CD4-positive, alpha-beta T cell treated with Interleukin-21 for 1 hour (primary cell): ENCODE results near the gene DBF4.
A peak's percentile ranks its signal among the peaks of the same experiment; 100 is the strongest.
"Not testable (repeated sequence)": the region's sequence is repeated elsewhere in the genome, so short reads cannot be mapped to it uniquely, and the experiment has no call there.

Experiments used
- DNase-seq: peaks from one replicate; pipeline ENCODE4 v3.0.0-alpha.2; 2020

DBF4 gene

GRCh38 chr7:87876040-87876868 is at the start of gene DBF4, which contains the start of gene SLC25A40:
Gene DBF4 (plus strand): TSS chr7:87876493. CDS start chr7:87876733, 240 bp downstream.
Gene SLC25A40 (minus strand): TSS chr7:87876360. CDS start chr7:87858727, 17,633 bp downstream.
- peak; percentile 93 for DNase-seq

DNA sequence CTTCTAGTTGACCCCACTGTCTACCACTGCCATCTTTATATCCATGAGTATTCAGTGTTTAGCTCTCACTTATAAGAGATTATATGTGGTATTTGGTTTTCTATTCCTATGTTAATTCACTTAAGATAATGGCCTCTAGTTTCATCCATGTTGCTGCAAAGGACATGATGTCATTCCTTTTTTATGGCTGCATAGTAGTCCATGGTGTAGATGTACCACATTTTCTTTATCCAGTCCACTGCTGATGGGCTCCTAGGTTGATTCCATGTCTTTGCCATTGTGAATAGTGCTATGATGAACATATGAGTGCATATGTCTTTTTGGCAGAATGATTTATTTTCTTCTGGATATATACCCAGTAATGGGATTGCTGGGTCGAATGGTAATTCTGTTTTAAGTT is 47.9 kb upstream of the DBF4 start:
- DNase-seq = not testable (repeated sequence)

DNA sequence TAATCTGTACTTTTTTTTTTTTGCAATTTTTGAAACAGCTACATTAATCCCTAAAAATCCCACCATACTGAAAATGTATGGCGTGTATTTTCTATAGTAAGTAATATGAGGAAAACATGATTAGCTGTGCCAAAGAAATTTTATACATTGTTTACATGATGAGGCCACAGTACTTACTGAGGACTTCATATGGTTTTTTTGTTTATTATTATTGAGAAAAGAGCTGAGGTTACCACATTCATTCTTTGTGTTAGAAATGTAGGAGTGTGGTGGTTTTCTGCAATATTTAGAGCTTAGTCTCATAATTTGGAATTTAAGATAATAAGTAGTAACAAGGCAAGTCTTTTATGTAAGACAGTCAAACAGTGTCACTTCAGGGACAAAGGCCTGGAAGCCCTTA is 45.2 kb upstream of the DBF4 start:
- no peak for DNase-seq

DNA sequence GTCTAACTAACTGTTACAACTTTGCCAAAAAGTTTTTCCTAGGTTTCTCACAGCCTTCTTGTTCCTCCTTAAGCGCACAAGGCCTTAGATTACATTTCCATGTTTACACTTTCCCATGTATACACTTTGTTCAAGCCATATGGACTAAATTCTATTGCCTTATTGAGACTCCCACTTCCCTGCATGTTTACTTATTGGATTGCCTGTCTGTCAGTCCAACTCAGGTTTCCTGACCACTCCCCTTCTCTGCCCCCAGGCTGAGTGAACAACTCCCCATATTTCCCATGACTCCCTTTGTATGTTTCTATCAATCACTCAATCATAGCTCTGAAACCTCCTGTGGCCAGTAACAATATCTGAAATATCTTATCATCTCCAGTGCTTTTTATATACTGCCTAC is 43.2 kb upstream of the DBF4 start:
- DNase-seq = no peak

DNA sequence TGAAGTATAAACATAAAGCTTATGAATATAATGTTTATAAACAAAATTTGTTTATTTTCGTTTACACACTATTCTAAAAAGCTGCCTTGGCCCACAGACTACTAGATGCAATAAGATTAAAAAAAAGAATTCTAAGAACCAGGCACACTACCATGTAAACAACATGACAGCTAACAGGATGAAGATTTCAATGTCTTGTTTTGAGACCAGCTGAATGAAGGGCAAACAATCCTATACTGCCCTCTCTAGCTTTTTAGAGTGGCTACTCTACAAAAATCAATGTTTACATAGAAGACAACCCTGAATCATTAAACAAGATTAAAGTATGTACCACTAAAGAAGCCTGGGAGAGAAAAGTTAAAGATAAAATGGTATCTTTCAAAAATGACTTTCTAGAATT is 38.7 kb upstream of the DBF4 start:
- no peak for DNase-seq

- no peak for DNase-seq
These were observed 25.3 kb upstream of the DBF4 start for GRCh38 chr7:87850836-87851593.

DNA sequence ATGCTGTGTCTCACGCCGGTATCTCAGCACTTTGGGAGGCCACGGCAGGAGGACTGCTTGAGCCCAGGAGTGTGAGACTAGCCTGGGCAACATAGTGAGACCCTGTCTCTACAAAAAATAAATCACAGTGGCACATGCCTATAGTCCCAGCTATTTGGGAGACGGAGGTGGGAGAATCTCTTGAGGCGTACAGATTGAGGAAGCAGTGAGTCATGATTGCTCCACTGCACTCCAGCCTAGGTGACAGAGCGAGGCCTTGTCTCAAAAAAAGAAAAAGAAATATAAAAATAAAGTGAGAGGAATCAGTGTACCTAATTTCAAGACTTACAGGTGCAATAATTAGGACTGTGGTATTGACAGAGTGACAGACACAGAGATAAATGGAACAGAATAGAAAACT is 24.0 kb upstream of the DBF4 start:
- DNase-seq = no peak

DNA sequence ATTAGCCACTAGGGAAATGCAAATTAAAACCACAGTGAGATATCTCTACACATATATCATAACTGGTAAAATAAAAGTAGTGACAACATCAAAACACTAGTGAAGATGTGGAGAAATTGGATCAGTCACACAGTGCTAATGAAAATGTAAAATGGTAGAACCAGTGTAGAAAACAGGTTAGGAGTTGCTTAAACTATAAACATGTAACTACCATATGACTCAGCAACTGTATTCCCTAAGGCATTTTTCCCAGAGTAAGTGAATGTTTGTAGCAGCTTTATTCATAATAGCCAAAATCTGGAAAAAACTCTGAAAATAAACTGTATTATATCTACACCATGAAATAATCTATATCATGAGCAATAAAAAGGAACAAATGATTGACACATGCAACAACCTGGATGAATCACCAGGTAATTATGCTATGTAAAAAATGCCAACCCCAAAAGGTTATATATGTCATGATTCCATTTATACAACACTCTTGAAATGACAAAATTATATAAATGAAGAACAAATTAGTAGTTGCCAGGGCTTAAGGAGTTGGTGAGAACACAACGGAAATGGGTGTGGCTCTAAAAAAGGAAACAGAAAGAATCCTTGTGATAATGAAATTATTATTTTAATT is 22.9 kb upstream of the DBF4 start:
- DNase-seq = peak; percentile 13

DNA sequence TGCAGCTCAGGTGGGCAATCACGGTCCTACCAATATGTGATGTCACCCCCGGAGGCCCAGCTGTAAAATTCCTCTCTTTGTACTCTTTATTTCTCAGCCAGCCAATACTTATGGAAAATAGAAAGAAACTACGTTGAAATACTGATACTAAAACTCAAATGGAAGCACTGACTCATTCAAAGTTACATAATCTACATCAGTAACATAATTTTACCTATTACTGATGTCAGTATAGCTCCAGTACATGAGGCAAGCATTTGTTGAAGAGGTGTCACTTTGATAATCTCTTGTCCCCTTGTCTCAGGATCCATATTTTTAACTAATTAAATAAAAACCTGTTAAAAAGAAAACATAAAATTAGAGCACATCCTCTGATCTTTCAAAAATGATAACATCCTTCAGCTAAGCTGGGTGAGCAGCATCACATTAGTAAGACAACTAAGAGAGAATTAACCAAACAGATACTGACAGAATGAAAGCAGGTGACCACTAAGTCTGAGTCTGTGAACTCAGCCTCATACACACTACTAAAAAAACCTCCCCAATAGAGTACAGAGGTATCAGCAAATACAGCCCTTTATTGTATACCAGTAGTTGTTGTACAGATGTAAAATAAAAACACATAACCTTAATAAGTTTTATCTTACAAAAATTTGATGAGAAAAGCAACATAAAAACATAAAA is 17.7 kb upstream of the DBF4 start:
- DNase-seq = no peak

GRCh38 chr7:87866089-87866488 is 10.2 kb upstream of the DBF4 start:
- DNase-seq = no peak

DNA sequence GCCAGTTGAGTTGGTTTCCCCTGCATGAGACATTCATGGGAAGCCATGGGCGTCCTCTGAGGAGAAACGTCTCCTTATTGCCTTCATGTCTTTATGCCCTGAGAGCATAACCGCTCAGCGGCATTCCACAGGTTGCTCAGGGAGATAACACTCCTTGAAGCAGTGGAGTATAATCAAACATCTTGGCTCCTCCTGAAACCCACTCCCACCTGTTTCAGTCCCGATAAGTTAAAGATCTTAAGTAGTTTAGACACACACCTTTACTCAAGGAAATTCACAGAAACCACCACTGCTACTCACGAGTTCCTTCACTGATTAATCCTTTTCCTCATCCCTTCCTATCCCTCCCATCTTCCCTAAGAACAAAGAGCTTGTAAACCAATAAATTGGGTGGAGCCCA is 9.8 kb upstream of the DBF4 start:
- DNase-seq = not testable (repeated sequence)

GRCh38 chr7:87870471-87870870 is 5.8 kb upstream of the DBF4 start:
- DNase-seq = no peak

DNA sequence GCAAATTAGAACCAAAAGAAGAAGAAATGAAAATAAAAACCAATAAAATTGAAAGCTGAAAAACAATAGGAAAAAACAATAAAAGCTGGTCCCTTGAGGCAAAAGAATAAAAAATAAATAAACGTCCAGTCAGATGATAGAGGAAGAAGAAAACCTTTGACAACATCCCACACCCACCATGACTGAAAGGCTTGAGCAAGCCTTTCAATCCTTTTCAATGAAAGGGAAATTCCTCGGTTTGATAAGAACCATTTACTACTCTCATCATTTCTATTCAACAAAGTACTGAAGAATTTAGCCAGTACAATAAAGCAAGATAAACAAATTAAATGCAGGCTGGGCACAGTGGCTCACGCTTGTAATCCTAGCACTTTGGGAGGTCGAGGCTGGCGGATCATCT is 3.9 kb upstream of the DBF4 start:
- DNase-seq = no peak

- DNase-seq = not testable (repeated sequence)
These were observed 3.0 kb upstream of the DBF4 start for GRCh38 chr7:87873328-87873727.

DNA sequence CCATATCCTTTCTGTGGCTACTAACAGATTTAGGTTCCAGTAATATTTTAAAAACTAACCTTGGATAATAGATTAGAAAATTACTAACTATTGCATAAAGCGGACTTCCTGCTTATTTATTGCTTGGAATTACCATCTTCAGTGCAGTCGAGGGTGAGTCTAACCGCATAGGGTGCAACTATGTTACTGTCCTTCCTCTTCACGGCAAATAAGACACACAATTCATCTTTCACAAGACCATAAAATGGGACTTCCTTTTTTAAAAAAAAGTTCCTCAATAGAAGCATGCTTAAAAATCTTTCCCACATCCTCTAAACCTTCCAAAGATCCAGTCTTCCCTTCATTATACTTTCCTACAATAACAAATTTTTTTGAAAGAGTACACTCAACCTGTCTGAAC is 2.2 kb upstream of the DBF4 start:
- peak; percentile 19 for DNase-seq

- peak; percentile 17 for DNase-seq
These were observed 898 bp upstream of the DBF4 start for GRCh38 chr7:87875151-87876039.

GRCh38 chr7:87876869-87877234 is 559 bp downstream of the DBF4 start:
- peak; percentile 52 for DNase-seq

DNA sequence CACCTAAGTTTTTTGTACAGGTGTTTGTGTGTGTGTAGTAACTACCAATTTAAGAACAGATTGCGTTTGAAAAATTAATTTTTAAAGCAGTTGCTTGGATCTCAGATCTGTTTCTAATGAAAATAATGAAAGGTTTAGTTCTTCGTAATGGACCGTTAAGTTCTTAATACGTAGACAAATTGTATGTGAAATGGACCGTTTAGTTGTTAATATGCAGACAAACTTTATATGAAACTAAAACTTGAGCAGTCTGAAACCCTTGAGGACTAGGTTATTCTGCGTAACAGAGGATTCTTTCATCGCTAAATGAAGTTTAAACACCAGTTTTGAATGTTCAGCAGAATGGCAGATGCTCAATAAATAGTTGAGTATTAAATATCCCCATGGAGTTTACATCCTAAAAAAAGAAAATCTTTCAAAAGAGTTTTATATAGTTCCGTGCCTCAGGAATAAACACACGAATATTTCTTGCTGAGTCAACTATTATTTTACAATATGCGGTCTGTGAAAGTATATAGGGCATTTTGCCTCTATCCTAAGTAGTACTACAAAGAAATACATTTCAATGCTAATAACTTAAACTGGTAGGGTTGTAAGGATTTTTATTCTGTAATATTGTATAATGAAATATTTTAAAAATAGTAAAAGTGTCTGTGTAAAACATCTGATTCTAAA is 1.2 kb downstream of the DBF4 start:
- DNase-seq = no peak

- no peak for DNase-seq
These were observed 2.0 kb downstream of the DBF4 start for GRCh38 chr7:87878208-87878735.

GRCh38 chr7:87882151-87882937 is 6.1 kb downstream of the DBF4 start:
- no peak for DNase-seq
